ENCODE data around the gene KRT12.
A peak's percentile ranks its signal among the peaks of the same experiment; 100 is the strongest.

Gene KRT12

GRCh38 chr17:40866838-40867237 is at the start of gene KRT12:
Gene KRT12 (minus strand): TSS chr17:40867223. CDS start chr17:40867186, 37 bp downstream.
- no peak for DNase-seq

GRCh38 chr17:40916366-40916765 is 49.3 kb upstream of the KRT12 start:
- no peak for DNase-seq

- DNase-seq = no peak
These were observed 48.8 kb upstream of the KRT12 start for GRCh38 chr17:40915721-40916256.

- no peak for DNase-seq
These were observed 48.2 kb upstream of the KRT12 start for GRCh38 chr17:40915199-40915661.

GRCh38 chr17:40914075-40914855 is 47.2 kb upstream of the KRT12 start:
- no peak for DNase-seq

GRCh38 chr17:40912486-40913210 is 45.6 kb upstream of the KRT12 start:
- DNase-seq = no peak

GRCh38 chr17:40910441-40910841 is 43.4 kb upstream of the KRT12 start:
- peak; percentile 62 for DNase-seq

GRCh38 chr17:40909755-40910154 is 42.7 kb upstream of the KRT12 start:
- DNase-seq = peak; percentile 24

GRCh38 chr17:40909351-40909750 is 42.3 kb upstream of the KRT12 start:
- DNase-seq = peak; percentile 94

GRCh38 chr17:40906613-40907012 is 39.6 kb upstream of the KRT12 start:
- no peak for DNase-seq

- DNase-seq = no peak
These were observed 38.3 kb upstream of the KRT12 start for GRCh38 chr17:40905370-40905769.

GRCh38 chr17:40903129-40903847 is 36.3 kb upstream of the KRT12 start:
- DNase-seq = no peak

- no peak for DNase-seq
These were observed 35.5 kb upstream of the KRT12 start for GRCh38 chr17:40902498-40902897.

- no peak for DNase-seq
These were observed 35.0 kb upstream of the KRT12 start for GRCh38 chr17:40901981-40902474.

- no peak for DNase-seq
These were observed 33.9 kb upstream of the KRT12 start for GRCh38 chr17:40900809-40901356.

GRCh38 chr17:40896916-40897455 is 30.0 kb upstream of the KRT12 start:
- no peak for DNase-seq

- DNase-seq = no peak
These were observed 28.2 kb upstream of the KRT12 start for GRCh38 chr17:40895106-40895730.

GRCh38 chr17:40888196-40888720 is 21.2 kb upstream of the KRT12 start:
- no peak for DNase-seq

GRCh38 chr17:40886090-40886489 is 19.1 kb upstream of the KRT12 start:
- DNase-seq = peak; percentile 31

GRCh38 chr17:40884708-40885512 is 17.9 kb upstream of the KRT12 start, which contains the start of gene KRT20:
Gene KRT20 (minus strand): TSS chr17:40885242. CDS start chr17:40885185, 57 bp downstream.
- DNase-seq = no peak
